ENCODE data around the gene FKBP2.

FKBP2 gene

GRCh38 chr11:64286801-64287159 is 45.9 kb downstream of the FKBP2 start:
- no peak for DNase-seq

DNA sequence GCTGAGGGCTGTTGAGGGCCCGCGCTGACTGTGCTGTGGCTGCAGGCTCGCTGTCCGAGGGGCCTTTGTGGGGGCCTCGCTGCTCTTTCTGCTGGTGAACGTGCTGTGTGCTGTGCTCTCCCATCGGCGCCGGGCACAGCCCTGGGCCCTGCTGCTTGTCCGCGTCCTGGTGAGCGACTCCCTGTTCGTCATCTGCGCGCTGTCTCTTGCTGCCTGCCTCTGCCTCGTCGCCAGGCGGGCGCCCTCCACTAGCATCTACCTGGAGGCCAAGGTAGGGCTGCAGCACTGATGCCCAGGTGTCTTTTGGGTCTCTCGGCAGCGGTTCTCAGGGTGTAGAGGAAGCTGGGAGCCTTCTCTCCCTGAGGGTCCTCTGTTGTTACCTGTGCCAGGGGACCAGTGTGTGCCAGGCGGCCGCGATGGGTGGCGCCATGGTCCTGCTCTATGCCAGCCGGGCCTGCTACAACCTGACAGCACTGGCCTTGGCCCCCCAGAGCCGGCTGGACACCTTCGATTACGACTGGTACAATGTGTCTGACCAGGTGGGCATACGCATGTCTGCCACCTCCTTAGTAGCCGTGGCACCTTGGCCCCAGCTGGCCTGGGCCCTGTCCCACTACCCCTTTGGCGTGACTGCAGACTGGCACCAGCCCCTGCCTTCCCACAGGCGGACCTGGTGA is 46.9 kb downstream of the FKBP2 start:
- DNase-seq = no peak

GRCh38 chr11:64288353-64288750 is 47.5 kb downstream of the FKBP2 start:
- no peak for DNase-seq

GRCh38 chr11:64289002-64289564 is 48.2 kb downstream of the FKBP2 start:
- DNase-seq = no peak

DNA sequence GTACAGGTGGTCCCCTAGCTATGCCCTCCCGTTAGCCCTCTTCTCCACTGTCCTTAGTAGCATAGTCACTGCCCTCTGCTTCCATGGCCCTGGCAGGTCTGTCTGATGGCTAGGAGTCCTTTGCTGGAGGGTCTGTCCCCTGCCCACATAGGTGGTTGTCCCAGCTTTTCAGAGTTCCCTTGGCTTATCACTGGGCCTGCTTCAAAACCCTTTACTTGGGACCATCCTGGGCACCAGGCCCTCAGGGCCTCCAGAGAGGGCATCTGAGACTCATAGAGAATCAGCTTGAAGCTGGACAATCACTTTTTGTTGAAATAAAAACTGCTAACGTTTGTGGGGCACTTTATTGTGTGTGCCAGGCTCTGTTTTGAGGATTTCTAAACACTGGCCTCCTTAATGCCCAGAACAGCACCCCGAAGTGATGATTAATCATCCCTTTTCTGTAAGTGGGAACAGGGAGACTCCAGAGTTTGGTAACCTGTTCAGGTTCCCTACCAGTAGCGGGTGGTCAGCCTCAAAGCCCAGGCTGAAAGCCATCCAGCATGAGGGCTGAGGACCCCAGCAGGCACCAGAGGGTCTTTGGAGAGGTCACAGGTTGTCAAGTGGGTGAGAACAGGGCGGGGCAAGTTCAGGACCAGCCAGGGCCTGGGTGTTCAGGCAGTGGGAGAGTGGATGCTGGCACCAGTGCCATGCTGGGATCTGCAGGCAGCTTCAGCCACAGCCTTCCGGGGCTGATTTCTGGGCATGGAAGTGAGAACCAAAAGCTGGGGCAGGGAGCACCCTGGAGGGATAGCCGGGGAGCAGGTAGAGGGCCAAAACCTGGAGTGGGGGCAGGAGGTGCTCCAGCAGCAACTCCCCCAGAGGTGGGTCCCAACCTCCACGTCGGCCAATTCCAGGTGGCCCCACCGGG is 49.7 kb downstream of the FKBP2 start:
- no peak for DNase-seq

- DNase-seq = no peak
Measured at GRCh38 chr11:64291262-64291751, 50.4 kb downstream of the FKBP2 start, which contains the start of gene KCNK4. Gene KCNK4, plus strand, starts transcription at chr11:64291302. Its CDS starts 1,717 bp downstream, at chr11:64293019.

GRCh38 chr11:64291752-64292459 is 51.0 kb downstream of the FKBP2 start:
- no peak for DNase-seq

DNA sequence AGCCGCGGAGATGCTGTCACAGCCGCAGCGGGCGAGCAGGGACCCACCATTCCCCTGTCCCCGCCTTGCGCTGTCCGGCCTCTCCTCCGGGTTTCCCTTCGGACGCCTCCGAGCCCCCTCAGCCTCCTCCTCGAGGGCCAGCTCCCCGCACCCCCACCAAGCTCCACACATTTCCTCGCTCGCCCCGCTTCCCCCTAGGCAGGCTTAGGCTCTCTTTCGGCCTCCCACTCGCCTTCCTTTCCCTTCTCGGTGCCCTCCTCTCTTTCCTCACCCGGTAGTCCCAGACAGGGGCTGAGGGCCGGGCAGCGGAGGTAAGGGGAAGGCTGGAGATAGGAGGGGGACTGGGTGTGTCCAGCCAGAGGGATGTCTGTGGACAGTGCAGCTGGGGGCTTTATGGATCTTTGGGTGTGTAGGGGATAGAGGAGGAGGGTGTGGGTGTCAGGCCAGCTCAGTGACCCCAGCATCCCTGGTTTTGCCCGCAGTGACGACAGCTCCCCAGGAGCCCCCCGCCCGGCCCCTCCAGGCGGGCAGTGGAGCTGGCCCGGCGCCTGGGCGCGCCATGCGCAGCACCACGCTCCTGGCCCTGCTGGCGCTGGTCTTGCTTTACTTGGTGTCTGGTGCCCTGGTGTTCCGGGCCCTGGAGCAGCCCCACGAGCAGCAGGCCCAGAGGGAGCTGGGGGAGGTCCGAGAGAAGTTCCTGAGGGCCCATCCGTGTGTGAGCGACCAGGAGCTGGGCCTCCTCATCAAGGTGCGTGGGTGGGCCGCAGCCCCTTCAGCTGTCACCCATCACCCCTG is 51.8 kb downstream of the FKBP2 start:
- DNase-seq = no peak

Measured in CD4-positive, alpha-beta T cell treated with Interleukin-21 for 1 hour (primary cell).